ENCODE data around the gene TEX52. TPM values are rescaled to one million over a fixed set of nuclear protein-coding genes. Genes with fewer than 3 reads are reported as not detected.

The TEX52 gene
- total and polyA plus RNA-seq, 2 of the 13 experiments (the other 11 are each of a cell fraction or from before 2014, with no cell fraction given), result 0.05 TPM; not detected in 1

- TF ChIP-seq GABPB1 (CRISPR knock-in tag; IDR thresholded peaks at IDR 0.05), result no peak
- no peak for TF ChIP-seq SIX1 (CRISPR knock-in tag; IDR thresholded peaks at IDR 0.05; ENCODE audit: borderline replicate concordance)
- TF ChIP-seq ZNF274 (CRISPR knock-in tag; IDR thresholded peaks at IDR 0.05), result no peak
- TF ChIP-seq TCF7L2 (IDR thresholded peaks at IDR 0.05; ENCODE audit: low read depth, low read length), result no peak
- TF ChIP-seq POGZ (CRISPR knock-in tag; IDR thresholded peaks at IDR 0.05), result no peak
- TF ChIP-seq NFE2 (CRISPR knock-in tag; IDR thresholded peaks at IDR 0.05), result no peak
- no peak for TF ChIP-seq ZNF616 (CRISPR knock-in tag; IDR thresholded peaks at IDR 0.05; ENCODE audit: low read depth)
Observed at GRCh38 chr12:2801044-2801783, 55.6 kb downstream of the TEX52 start (continued).

GRCh38 chr12:2800046-2800570 lies 56.7 kb downstream of the TEX52 start:
- no peak overlapping the region for H3K4me2 ChIP-seq (ENCODE audit: low read depth, low read length)
- FAIRE-seq (no peak), ATAC-seq (no peak), DNase-seq (ENCODE audit: low spot score) (no peak)
- no peaks in the 10 kb centered on the region for H3K27me3 ChIP-seq (ENCODE audit: control insufficient read depth in 1 of 2, insufficient read depth in 2 of 2, low read length in 2 of 2)
- no peak overlapping the region for H3K9ac ChIP-seq (ENCODE audit: insufficient read depth, low read depth, low read length)
- POLR2A ChIA-PET, result no interaction called here
- no peak overlapping the region for H2AFZ ChIP-seq (ENCODE audit: low read length)
- H3K27ac ChIP-seq (ENCODE audit: extremely low read length, insufficient read depth, low read length), result no peak overlapping the region
- in situ Hi-C loops (cut with HindIII; ENCODE audit: extremely low pct_ligation_motif_present, low pct_unique_long_range_greater_than_20kb), result no loop called here
- no peak overlapping the region for H3K4me3 ChIP-seq (replicated peaks in 1 of 3; ENCODE audit: insufficient read depth in 1 of 3, low read depth in 2 of 3, low read length in 3 of 3)
- CTCF ChIA-PET (ENCODE audit: low intra/inter-chr PET ratio, low total read pairs), result no interaction called here
- intact Hi-C loops (cut with micrococcal nuclease; ENCODE audit: unreplicated experiment), result no loop called here
- H3K79me2 ChIP-seq (ENCODE audit: insufficient read depth, low read length), result peaks cover 16% of the 10 kb centered on the region
- no peak for TF ChIP-seq MYNN (CRISPR knock-in tag; IDR thresholded peaks at IDR 0.05; ENCODE audit: low read depth)
- TF ChIP-seq, protein P1, sequence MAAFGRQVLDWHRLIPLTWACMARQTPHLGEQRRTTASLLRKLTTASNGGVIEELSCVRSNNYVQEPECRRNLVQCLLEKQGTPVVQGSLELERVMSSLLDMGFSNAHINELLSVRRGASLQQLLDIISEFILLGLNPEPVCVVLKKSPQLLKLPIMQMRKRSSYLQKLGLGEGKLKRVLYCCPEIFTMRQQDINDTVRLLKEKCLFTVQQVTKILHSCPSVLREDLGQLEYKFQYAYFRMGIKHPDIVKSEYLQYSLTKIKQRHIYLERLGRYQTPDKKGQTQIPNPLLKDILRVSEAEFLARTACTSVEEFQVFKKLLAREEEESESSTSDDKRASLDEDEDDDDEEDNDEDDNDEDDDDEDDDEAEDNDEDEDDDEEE (CRISPR knock-in tag; IDR thresholded peaks at IDR 0.05), result no peak
- no peak for TF ChIP-seq ZFP36 (IDR thresholded peaks at IDR 0.05; ENCODE audit: borderline replicate concordance, low read depth, low read length, partially characterized antibody)
- no peak for TF ChIP-seq ZNF788 (CRISPR knock-in tag; IDR thresholded peaks at IDR 0.05; ENCODE audit: borderline replicate concordance)
- TF ChIP-seq DPF2 (CRISPR knock-in tag; IDR thresholded peaks at IDR 0.05; ENCODE audit: borderline replicate concordance, low read depth), result no peak
- no peak for TF ChIP-seq SRSF4 (IDR thresholded peaks at IDR 0.05; ENCODE audit: low read depth, low read length, poor library complexity, severe bottlenecking)
- TF ChIP-seq IKZF5 (CRISPR knock-in tag; IDR thresholded peaks at IDR 0.05), result no peak
- no peak for TF ChIP-seq ERF (CRISPR knock-in tag; IDR thresholded peaks at IDR 0.05)
- no peak for TF ChIP-seq ZNF766 (CRISPR knock-in tag; IDR thresholded peaks at IDR 0.05; ENCODE audit: borderline replicate concordance)
- no peak for TF ChIP-seq ZNF501 (CRISPR knock-in tag; IDR thresholded peaks at IDR 0.05)
- no peak for TF ChIP-seq ZBTB4 (CRISPR knock-in tag; IDR thresholded peaks at IDR 0.05; ENCODE audit: borderline replicate concordance)
- H3K9me3 ChIP-seq (ENCODE audit: low read length), result no peaks in the 10 kb centered on the region
- no TSS peak for BruUV-seq (replicated peaks)
- peaks cover 4% of the 10 kb centered on the region; the same call in 1 of the 2 replicates for H4K20me1 ChIP-seq (ENCODE audit: insufficient read depth, low read length)
- WGBS (ENCODE audit: low lambda C conversion rate), result 89% methylated on average over 1 of the region's 3 CpGs
- peaks cover 17% of the 10 kb centered on the region for H3K4me1 ChIP-seq (ENCODE audit: insufficient read depth, low read length)
- H3K36me3 ChIP-seq (replicated peaks in 1 of 2; ENCODE audit: control insufficient read depth in 1 of 2, insufficient read depth in 2 of 2, low read length in 2 of 2), result peaks cover 41 to 85% of the 10 kb centered on the region in 2 experiments

Data from HepG2 (cell line).